ENCODE data around the gene TYW3. TPM values are rescaled to one million over a fixed set of nuclear protein-coding genes. Genes with fewer than 3 reads are reported as not detected.

TYW3 gene, protein sequence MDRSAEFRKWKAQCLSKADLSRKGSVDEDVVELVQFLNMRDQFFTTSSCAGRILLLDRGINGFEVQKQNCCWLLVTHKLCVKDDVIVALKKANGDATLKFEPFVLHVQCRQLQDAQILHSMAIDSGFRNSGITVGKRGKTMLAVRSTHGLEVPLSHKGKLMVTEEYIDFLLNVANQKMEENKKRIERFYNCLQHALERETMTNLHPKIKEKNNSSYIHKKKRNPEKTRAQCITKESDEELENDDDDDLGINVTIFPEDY
- total RNA-seq (2012; rRNA removed), result 16.5 and 23.9 TPM in 2 replicates
- 8.1 and 9.3 TPM in 2 replicates for polyA plus RNA-seq (2012; rRNA removed)
- 2.2 and 3.2 TPM in 2 replicates for polyA plus RNA-seq (2012; cell fraction: cytosol; rRNA removed)
- polyA plus RNA-seq (2012; cell fraction: nucleus; rRNA removed; ENCODE audit: low replicate concordance), result 1.3 and 7.7 TPM in 2 replicates
- Bru-seq, nascent RNA, result percentile 76 among the genes with signal in this experiment
- percentile 63 among the genes with signal in this experiment for BruChase-seq, experiment 1, labeled RNA remaining after a 6-hour chase
- BruChase-seq, experiment 2, labeled RNA remaining after a 2-hour chase, result percentile 70 among the genes with signal in this experiment
- long read RNA-seq, transcript TYW3-201 (6 exons, 3,430 nt), result major isoform, 12 of 15 reads
- long read RNA-seq, partial matches to known transcripts, result 1 of 15 reads
- long read RNA-seq, other reads (novel, unspliced or antisense), result 2 of 15 reads

DNA sequence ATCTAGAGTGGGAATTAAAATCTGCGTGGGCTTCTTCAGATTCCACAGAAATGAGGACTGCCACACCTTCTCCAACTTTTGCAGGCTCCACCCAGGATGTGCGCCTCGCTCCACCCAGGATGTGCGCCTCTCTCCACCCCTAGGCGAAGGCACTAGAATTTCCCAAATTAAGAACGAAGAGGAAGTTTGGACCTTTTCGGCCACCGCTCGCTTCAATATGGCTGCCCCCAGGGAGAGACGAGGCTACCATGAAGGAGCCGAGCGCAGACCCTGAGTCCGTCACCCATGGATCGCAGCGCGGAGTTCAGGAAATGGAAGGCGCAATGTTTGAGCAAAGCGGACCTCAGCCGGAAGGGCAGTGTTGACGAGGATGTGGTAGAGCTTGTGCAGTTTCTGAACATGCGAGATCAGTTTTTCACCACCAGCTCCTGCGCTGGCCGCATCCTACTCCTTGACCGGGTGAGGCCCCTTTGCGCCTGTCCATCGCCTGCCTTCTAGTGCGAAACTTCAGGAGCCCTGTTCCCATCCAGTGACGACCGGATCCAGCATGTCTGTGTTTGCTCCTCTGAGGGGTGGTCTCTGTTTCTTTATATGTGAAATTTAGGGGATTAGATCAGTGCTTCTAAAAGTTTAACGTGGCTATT lies at the start of gene TYW3, which contains the start of gene CRYZ:
Gene TYW3 (plus strand): TSS at position 193 of the 644 bp plus-strand sequence. CDS start 93 bp downstream, at position 286.
Gene CRYZ (minus strand): TSS at position 91 of the 644 bp plus-strand sequence. CDS start 8,229 bp downstream, outside the sequence.
- ATAC-seq (ENCODE audit: low read depth) (peak; percentile 92), DNase-seq (peak; percentile 92)
- intact Hi-C loops (cut with micrococcal nuclease) (loop anchor here (10.0 kb wide), 1 partner anchor 148 kb away; no protein-coding TSS in a partner anchor), dilution Hi-C loops (cut with HindIII; ENCODE audit: low sequenced_read_pairs, unreplicated experiment) (no loop called here), in situ Hi-C loops (cut with MboI; ENCODE audit: low sequenced_read_pairs) (loop anchor here (25.0 kb wide), 1 partner anchor 546 kb away; the partner anchor contains the start of genes FPGT and LRRIQ3)
- peaks cover 8% of the 10 kb centered on the region for H3K36me3 ChIP-seq (ENCODE audit: control insufficient read depth, insufficient read depth, low read length)
- peaks cover 12% of the 10 kb centered on the region for H3K4me1 ChIP-seq (ENCODE audit: control insufficient read depth, insufficient read depth, low read length)
- H4K8ac ChIP-seq (ENCODE audit: low read depth in 2 of 2, low read length in 2 of 2), result peak within 1 kb of the TSS; percentile 92 to 98
- peak within 1 kb of the TSS; percentile 94 for H3K23ac ChIP-seq (ENCODE audit: low read depth, low read length)
- H2AK9ac ChIP-seq (replicated peaks; ENCODE audit: low read depth, low read length, poor library complexity), result peak within 1 kb of the TSS; percentile 89
- peak within 1 kb of the TSS; percentile 90 for H3K4me2 ChIP-seq (ENCODE audit: low read depth, low read length)
- peaks cover 3% of the 10 kb centered on the region; the same call in 1 of the 2 replicates for H4K20me1 ChIP-seq (ENCODE audit: insufficient read depth, low read length)
- H4K91ac ChIP-seq (ENCODE audit: insufficient read depth, low read depth, low read length), result peak within 1 kb of the TSS; percentile 97
- peak within 1 kb of the TSS; percentile 97 for H3K9ac ChIP-seq (ENCODE audit: low read depth, low read length)
- no peaks in the 10 kb centered on the region for H3K27me3 ChIP-seq (ENCODE audit: control insufficient read depth, insufficient read depth, low read length)
- H3K79me1 ChIP-seq (ENCODE audit: low read depth in 1 of 2, low read length in 2 of 2), result peaks cover 25 to 54% of the 10 kb centered on the region in 2 experiments
- H4K5ac ChIP-seq (ENCODE audit: low read depth, low read length), result peak within 1 kb of the TSS; percentile 85
- peak within 1 kb of the TSS; percentile 90 for H2AK5ac ChIP-seq (ENCODE audit: low read depth, low read length)
- peak within 1 kb of the TSS; percentile 62 for H3K18ac ChIP-seq (ENCODE audit: low read depth, low read length)
- WGBS, 2 experiments (ENCODE audit: extremely low coverage in 2 of 2, insufficient read length in 1 of 2), result 0% methylated on average over 7 of the region's 30 CpGs; no CpG with 5 or more reads in 1 of the 2 experiments
- no TSS peak for BruUV-seq (replicated peaks)
- peak within 1 kb of the TSS; percentile 94 for H3K4ac ChIP-seq (ENCODE audit: low read depth, low read length)
- peak within 1 kb of the TSS; percentile 80 for H2BK120ac ChIP-seq (ENCODE audit: low read depth, low read length)
- H2BK20ac ChIP-seq (ENCODE audit: low read depth, low read length), result peak within 1 kb of the TSS; percentile 35; the same call in 1 of the 2 replicates
- H2BK15ac ChIP-seq (ENCODE audit: low read depth, low read length), result peak within 1 kb of the TSS; percentile 85; the same call in 1 of the 3 replicates
- peak within 1 kb of the TSS; percentile 82 for H2BK5ac ChIP-seq (ENCODE audit: low read depth, low read length, poor library complexity, severe bottlenecking)
- CTCF ChIA-PET, result interaction anchor here (0.7 to 2.7 kb wide), 10 partner anchors 11 to 362 kb away, joined by 3 to 13 read pairs (median 4); no protein-coding TSS in a partner anchor
- H3K14ac ChIP-seq (replicated peaks; ENCODE audit: low read depth, low read length), result peak within 1 kb of the TSS; percentile 94
- no peaks in the 10 kb centered on the region for H3K9me3 ChIP-seq (ENCODE audit: control insufficient read depth, insufficient read depth, low read length)
- H3K4me3 ChIP-seq (ENCODE audit: insufficient read depth, low read depth, low read length), result peak within 1 kb of the TSS; percentile 71
- POLR2A ChIA-PET (ENCODE audit: unreplicated experiment), result interaction anchor here (0.6 kb wide), 1 partner anchor 171 kb away, joined by 3 read pairs; no protein-coding TSS in a partner anchor
- peaks cover 3% of the 10 kb centered on the region for H3K9me1 ChIP-seq (ENCODE audit: insufficient read depth, low read length)
- H3K56ac ChIP-seq (ENCODE audit: extremely low read depth, insufficient read depth, low read length), result peak within 1 kb of the TSS; percentile 97
- TF ChIP-seq SMC3 (IDR thresholded peaks at IDR 0.05; ENCODE audit: low read depth, low read length), result no peak
- peak; percentile 69; the same call in 1 of the 2 replicates for TF ChIP-seq MAZ (IDR thresholded peaks at IDR 0.05; ENCODE audit: borderline replicate concordance, low read depth, low read length)
- TF ChIP-seq CEBPB (IDR thresholded peaks at IDR 0.05; ENCODE audit: low read depth, low read length), result 0 out of 2 replicates have a peak, but pooled peaks have one; percentile 7
- TF ChIP-seq CHD1 (IDR thresholded peaks at IDR 0.05; ENCODE audit: low read depth, low read length), result no peak
- TF ChIP-seq POLR2A (IDR thresholded peaks at IDR 0.05; ENCODE audit: low read depth, low read length), result peak; percentile 79
- peak; percentile 89 for TF ChIP-seq MXI1 (IDR thresholded peaks at IDR 0.05; ENCODE audit: borderline replicate concordance, low read depth, low read length)
- peak within 1 kb of the TSS; percentile 93 for H3K27ac ChIP-seq (ENCODE audit: insufficient read depth, low read length)
- peak within 1 kb of the TSS; percentile 97 for H2AFZ ChIP-seq (replicated peaks; ENCODE audit: low read length, poor library complexity)

Measured in IMR-90 (cell line).